SU-DHL-6 (cell line): ENCODE measurements around the gene VAV3.

Source experiments
- CTCF ChIP-seq: fragments of 200-600 bp; sonication (generic); IDR thresholded peaks from one replicate; pipeline ENCODE4 v1.5.1; 2017; ENCODE audit warnings: antibody characterized with exemption, mild to moderate bottlenecking, low read length, moderate library complexity; ENCODE audit not compliant: insufficient read depth, poor library complexity, severe bottlenecking
- EZH2phosphoT487 ChIP-seq: fragments of 200-600 bp; sonication (generic), shearing (Covaris generic); conservative IDR thresholded peaks from 2 replicates; pipeline ENCODE4 v1.6.1; 2018; ENCODE audit warnings: mild to moderate bottlenecking, antibody characterized with exemption, low read length, moderate library complexity, mixed read lengths

GRCh38 chr1:107677697-107678096, 287.3 kb downstream of the VAV3 start:
- no peak for TF ChIP-seq CTCF
- no peak for TF ChIP-seq EZH2phosphoT487
